ENCODE results near the gene PHLDB3.

The PHLDB3 gene

DNA sequence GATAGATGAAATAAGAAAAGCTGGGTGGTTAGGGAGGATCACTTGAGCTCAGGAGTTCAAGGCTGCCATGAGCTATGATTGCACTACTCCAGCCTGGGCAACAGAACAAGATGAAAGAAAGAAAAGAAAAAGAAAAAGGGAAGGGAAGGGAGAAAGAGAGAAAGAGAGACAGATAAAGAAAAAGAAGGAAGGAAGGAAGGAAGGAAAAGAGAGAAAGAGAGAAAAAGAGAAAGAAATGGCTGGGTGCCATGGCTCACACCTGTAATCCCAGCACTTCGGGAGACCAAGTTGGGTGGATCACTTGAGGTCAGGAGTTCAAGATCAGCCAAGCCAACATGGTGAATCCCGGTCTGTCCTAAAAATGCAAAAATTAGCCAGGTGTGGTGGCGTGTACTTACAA, 68.8 kb downstream of the PHLDB3 start:
- H3K27ac ChIP-seq, result no peak overlapping the region
- no peaks in the 10 kb centered on the region for H3K27me3 ChIP-seq (ENCODE audit: insufficient read depth, low read depth, severe bottlenecking)
- no peak overlapping the region for H3K4me3 ChIP-seq (ENCODE audit: low read depth, low read length)
- TF ChIP-seq, protein P1, sequence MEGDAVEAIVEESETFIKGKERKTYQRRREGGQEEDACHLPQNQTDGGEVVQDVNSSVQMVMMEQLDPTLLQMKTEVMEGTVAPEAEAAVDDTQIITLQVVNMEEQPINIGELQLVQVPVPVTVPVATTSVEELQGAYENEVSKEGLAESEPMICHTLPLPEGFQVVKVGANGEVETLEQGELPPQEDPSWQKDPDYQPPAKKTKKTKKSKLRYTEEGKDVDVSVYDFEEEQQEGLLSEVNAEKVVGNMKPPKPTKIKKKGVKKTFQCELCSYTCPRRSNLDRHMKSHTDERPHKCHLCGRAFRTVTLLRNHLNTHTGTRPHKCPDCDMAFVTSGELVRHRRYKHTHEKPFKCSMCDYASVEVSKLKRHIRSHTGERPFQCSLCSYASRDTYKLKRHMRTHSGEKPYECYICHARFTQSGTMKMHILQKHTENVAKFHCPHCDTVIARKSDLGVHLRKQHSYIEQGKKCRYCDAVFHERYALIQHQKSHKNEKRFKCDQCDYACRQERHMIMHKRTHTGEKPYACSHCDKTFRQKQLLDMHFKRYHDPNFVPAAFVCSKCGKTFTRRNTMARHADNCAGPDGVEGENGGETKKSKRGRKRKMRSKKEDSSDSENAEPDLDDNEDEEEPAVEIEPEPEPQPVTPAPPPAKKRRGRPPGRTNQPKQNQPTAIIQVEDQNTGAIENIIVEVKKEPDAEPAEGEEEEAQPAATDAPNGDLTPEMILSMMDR (IDR thresholded peaks at IDR 0.05; ENCODE audit: low read depth, low read length), result no peak
- H3K36me3 ChIP-seq, result no peaks in the 10 kb centered on the region
- no peaks in the 10 kb centered on the region for H3K9me3 ChIP-seq (ENCODE audit: severe bottlenecking)
- no peak for DNase-seq

DNA sequence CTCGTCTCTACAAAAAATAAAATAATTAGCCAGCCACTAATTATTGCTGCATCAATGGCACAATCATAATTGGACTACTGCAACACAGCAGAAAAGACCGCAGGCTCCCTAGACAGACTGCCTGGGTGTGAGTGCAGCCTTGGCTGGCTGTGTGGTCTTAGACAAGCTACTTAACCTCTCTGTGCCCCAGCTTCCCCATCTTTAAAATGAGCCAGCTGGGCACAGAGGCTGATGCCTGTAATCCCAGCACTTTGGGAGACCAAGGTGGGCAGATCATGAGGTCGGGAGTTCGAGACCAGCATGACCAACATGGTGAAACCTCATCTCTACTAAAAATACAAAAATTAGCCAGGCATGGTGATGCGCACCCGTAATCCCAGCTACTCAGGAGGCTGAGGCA, 70.9 kb downstream of the PHLDB3 start:
- Histone ChIP-seq H3K4me3 (ENCODE audit: low read depth, low read length) (no peak overlapping the region), H3K27ac (no peak overlapping the region), H3K9me3 (ENCODE audit: severe bottlenecking) (no peaks in the 10 kb centered on the region), H3K27me3 (ENCODE audit: insufficient read depth, low read depth, severe bottlenecking) (no peaks in the 10 kb centered on the region), H3K36me3 (no peaks in the 10 kb centered on the region)
- no peak for DNase-seq
- TF ChIP-seq, protein P1 (IDR thresholded peaks at IDR 0.05; ENCODE audit: low read depth, low read length), result no peak

DNA sequence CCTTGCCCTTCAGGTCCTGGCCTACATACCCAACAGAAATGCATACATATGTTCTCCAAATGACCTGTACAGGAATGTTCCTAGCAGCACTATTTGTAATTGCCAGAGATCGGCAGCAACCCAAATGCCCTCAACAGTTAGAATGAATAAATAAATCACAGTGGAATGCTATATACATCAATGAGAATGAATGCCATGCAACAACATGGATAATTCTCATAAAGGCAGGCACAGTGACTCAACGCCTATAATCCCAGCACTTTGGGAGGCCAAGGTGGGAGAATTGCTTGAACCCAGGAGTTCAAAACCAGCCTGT, 71.2 kb downstream of the PHLDB3 start:
- H3K27me3 ChIP-seq (ENCODE audit: insufficient read depth, low read depth, severe bottlenecking), result no peaks in the 10 kb centered on the region
- DNase-seq, result no peak
- no peak overlapping the region for H3K4me3 ChIP-seq (ENCODE audit: low read depth, low read length)
- H3K36me3 ChIP-seq, result no peaks in the 10 kb centered on the region
- no peaks in the 10 kb centered on the region for H3K9me3 ChIP-seq (ENCODE audit: severe bottlenecking)
- no peak overlapping the region for H3K27ac ChIP-seq
- TF ChIP-seq, protein P1 (IDR thresholded peaks at IDR 0.05; ENCODE audit: low read depth, low read length), result no peak

DNA sequence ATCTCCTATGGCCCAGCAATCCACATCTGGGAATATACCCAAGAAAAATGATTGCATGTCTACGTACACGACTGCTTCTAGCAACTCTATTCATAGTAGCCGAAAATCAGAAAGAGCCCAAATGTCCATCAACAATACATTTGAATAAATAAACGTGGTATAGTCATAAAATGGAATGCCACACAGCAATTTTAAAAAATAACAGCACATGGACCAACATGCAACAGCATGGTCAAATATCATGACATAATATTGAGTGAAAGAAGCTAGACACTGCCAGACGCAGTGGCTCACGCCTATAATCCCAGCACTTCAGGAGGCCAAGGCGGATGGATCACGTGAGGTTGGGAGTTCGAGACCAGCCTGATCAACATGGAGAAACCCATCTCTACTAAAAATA, 73.6 kb downstream of the PHLDB3 start:
- H3K4me3 ChIP-seq (ENCODE audit: low read depth, low read length), result no peak overlapping the region
- H3K36me3 ChIP-seq, result no peaks in the 10 kb centered on the region
- no peaks in the 10 kb centered on the region for H3K9me3 ChIP-seq (ENCODE audit: severe bottlenecking)
- TF ChIP-seq, protein P1 (IDR thresholded peaks at IDR 0.05; ENCODE audit: low read depth, low read length), result no peak
- no peak overlapping the region for H3K27ac ChIP-seq
- DNase-seq, result no peak
- no peaks in the 10 kb centered on the region for H3K27me3 ChIP-seq (ENCODE audit: insufficient read depth, low read depth, severe bottlenecking)

DNA sequence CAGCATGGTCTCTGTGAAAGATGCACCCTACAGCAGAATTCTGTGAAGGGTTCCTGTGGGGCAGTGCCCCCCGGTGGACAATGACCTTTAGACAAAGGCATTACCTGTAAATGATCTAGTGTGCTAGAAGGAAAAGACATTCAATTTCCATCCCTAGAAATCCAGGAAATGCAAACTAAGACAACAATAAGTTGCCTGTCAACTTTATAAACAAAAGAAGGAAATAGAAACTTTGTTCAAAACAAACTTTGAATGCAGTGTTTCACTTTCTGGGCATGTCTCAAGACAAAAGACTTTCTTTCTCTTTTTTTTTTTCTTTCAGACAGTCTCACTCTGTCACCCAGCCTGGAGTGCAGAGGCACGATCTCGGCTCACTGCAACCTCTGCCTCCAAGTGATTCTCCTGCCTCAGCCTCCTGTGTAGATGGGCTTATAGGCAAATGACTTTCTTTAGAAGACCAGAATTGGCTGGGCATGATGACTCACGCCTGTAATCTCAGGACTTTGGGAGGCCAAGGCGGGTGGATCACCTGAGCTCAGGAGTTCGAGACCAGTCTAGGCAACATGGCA, 74.3 kb downstream of the PHLDB3 start:
- Histone ChIP-seq H3K27me3 (ENCODE audit: insufficient read depth, low read depth, severe bottlenecking) (no peaks in the 10 kb centered on the region), H3K27ac (no peak overlapping the region), H3K36me3 (no peaks in the 10 kb centered on the region), H3K4me3 (ENCODE audit: low read depth, low read length) (no peak overlapping the region), H3K9me3 (ENCODE audit: severe bottlenecking) (no peaks in the 10 kb centered on the region)
- DNase-seq, result peak; percentile 23
- TF ChIP-seq, protein P1 (IDR thresholded peaks at IDR 0.05; ENCODE audit: low read depth, low read length), result peak; percentile 25; the same call in 1 of the 2 replicates

DNA sequence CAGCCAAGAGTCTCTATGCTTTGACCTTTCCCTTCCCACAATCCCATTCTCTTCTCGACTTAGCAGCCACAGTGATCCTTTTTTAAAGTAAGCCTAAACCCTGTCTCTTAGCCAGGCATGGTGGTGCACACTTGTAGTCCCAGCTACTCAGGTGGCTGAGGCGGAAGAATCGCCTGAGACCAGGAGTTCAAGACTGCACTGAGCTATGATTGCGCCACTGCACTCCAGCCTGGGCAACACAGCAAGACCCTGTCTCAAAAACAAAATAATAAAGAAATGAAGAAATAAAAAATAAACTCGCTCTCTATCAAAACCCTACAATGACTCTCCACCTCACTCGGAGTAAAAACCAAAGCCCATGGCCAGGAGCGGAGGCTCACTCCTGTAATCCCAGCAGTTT, 75.2 kb downstream of the PHLDB3 start:
- Histone ChIP-seq H3K9me3 (ENCODE audit: severe bottlenecking) (no peaks in the 10 kb centered on the region), H3K27ac (no peak overlapping the region), H3K27me3 (ENCODE audit: insufficient read depth, low read depth, severe bottlenecking) (no peaks in the 10 kb centered on the region), H3K4me3 (ENCODE audit: low read depth, low read length) (no peak overlapping the region), H3K36me3 (no peaks in the 10 kb centered on the region)
- DNase-seq, result no peak
- TF ChIP-seq, protein P1 (IDR thresholded peaks at IDR 0.05; ENCODE audit: low read depth, low read length), result no peak
